IMR-90 (cell line): ENCODE data around the gene AQP4.

Experiments used
- BHLHE40 ChIP-seq: fragments of 150-350 bp; IDR thresholded peaks from 2 replicates; pipeline ENCODE4 v1.6.1; 2016; ENCODE audit warnings: mild to moderate bottlenecking, low read depth, low read length
- POLR2A ChIP-seq: IDR thresholded peaks from 2 replicates; pipeline ENCODE4 v1.6.1; 2012; ENCODE audit warnings: mild to moderate bottlenecking, low read depth, low read length
- RFX5 ChIP-seq: IDR thresholded peaks from 2 replicates; pipeline ENCODE4 v1.8.0; 2012; ENCODE audit warnings: low read depth, mild to moderate bottlenecking, low read length, moderate library complexity
- TF ChIP-seq, protein P1 (sequence below): conservative IDR thresholded peaks from 2 replicates; pipeline ENCODE4 v1.5.1; 2012; ENCODE audit warnings: mild to moderate bottlenecking, low read depth, low read length, improper control_type of control experiment

GRCh38 chr18:26843760-26844159, 21.7 kb downstream of the AQP4 start:
- TF ChIP-seq, protein P1, sequence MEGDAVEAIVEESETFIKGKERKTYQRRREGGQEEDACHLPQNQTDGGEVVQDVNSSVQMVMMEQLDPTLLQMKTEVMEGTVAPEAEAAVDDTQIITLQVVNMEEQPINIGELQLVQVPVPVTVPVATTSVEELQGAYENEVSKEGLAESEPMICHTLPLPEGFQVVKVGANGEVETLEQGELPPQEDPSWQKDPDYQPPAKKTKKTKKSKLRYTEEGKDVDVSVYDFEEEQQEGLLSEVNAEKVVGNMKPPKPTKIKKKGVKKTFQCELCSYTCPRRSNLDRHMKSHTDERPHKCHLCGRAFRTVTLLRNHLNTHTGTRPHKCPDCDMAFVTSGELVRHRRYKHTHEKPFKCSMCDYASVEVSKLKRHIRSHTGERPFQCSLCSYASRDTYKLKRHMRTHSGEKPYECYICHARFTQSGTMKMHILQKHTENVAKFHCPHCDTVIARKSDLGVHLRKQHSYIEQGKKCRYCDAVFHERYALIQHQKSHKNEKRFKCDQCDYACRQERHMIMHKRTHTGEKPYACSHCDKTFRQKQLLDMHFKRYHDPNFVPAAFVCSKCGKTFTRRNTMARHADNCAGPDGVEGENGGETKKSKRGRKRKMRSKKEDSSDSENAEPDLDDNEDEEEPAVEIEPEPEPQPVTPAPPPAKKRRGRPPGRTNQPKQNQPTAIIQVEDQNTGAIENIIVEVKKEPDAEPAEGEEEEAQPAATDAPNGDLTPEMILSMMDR = no peak
- TF ChIP-seq POLR2A (no peak), BHLHE40 (no peak), RFX5 (no peak)
